Esophagus muscularis mucosa (tissue), 4 donors: ENCODE measurements around the gene STAMBP. TPM values are rescaled to one million over a fixed set of nuclear protein-coding genes. Genes with fewer than 3 reads are reported as not detected.

Experiments
- DNase-seq: peaks from one replicate; pipeline ENCODE4 v3.0.0-alpha.2; 2017; ENCODE audit errors: extremely low spot score
- H3K27ac ChIP-seq, 4 donors: fragments of 200-600 bp; sonication (generic); replicated peaks in 1 of 4; 1 replicate in 3 of 4; 2 replicates in 1 of 4; pipeline ENCODE4 v1.5.1; 2016 to 2019; ENCODE audit warnings: mild to moderate bottlenecking in 1 of 4
- H3K27me3 ChIP-seq, 4 donors: fragments of 200-600 bp; sonication (generic); one replicate each; pipeline versions ENCODE4 v1.5.1 to v1.6.0; 2016 to 2019
- H3K36me3 ChIP-seq, 4 donors: fragments of 200-600 bp; sonication (generic); one replicate each; pipeline ENCODE4 v1.5.1; 2016 to 2019
- H3K4me1 ChIP-seq, 4 donors: fragments of 200-600 bp; sonication (generic); one replicate each; pipeline ENCODE4 v1.5.1; 2016 to 2019
- H3K4me3 ChIP-seq, 4 donors: fragments of 200-600 bp; sonication (generic); 1 replicate in 2 of 4; 2 replicates in 2 of 4; pipeline ENCODE4 v1.5.1; 2016 to 2019; ENCODE audit warnings: mild to moderate bottlenecking in 4 of 4, moderate library complexity in 1 of 4
- H3K9me3 ChIP-seq, 4 donors: fragments of 200-600 bp; sonication (generic); 1 replicate in 3 of 4; 2 replicates in 1 of 4; pipeline ENCODE4 v1.5.1; 2016 to 2019
- CTCF ChIP-seq, 3 experiments: fragments of 200-600 bp in 2 of 3; fragments of 450-650 bp in 1 of 3; sonication (generic) in 2 of 3; IDR thresholded peaks; one replicate each; pipeline ENCODE4 v1.5.1; 2017 to 2019; ENCODE audit warnings: antibody characterized with exemption in 3 of 3, mild to moderate bottlenecking in 2 of 3, moderate library complexity in 1 of 3
- EP300 ChIP-seq: sonication (generic); formaldehyde crosslinking; IDR thresholded peaks from one replicate; pipeline ENCODE4 v1.6.1; 2017; ENCODE audit warnings: antibody characterized with exemption
- POLR2A ChIP-seq: fragments of 450-650 bp; IDR thresholded peaks from one replicate; pipeline ENCODE4 v1.6.1; 2017; ENCODE audit warnings: antibody characterized with exemption, moderate library complexity, mild to moderate bottlenecking, low read depth
- POLR2AphosphoS5 ChIP-seq, 2 donors: sonication (generic); formaldehyde crosslinking; IDR thresholded peaks; one replicate each; pipeline ENCODE4 v1.6.1; 2017; ENCODE audit warnings: antibody characterized with exemption in 2 of 2
- WGBS: methylation state at CpG from one replicate; pipeline ENCODE4 v1.1.5; 2018; 5-methylcytosine and 5-hydroxymethylcytosine counted together
- intact Hi-C: fragments of 100-400 bp; cut with DNase I; formaldehyde crosslinking; loops from one replicate; pipeline ENCODE4 v1.15.1; 2023
- total RNA-seq, 4 donors: library from RNA; depleted of rRNA; stranded (reverse); fragments of >200 nt; gene quantifications; one replicate each; pipeline versions ENCODE4 v1.1.0 to v1.2.1, GENCODE V29; 2016

STAMBP gene
- total RNA-seq, 4 donors from 2014 or later = 32.3 to 73.8 (median 34.1) TPM

- peak overlapping the region; percentile 59 to 76 (median 63) for H3K4me3 ChIP-seq
- DNase-seq = no peak
Measured at GRCh38 chr2:73896362-73897239, 67.8 kb downstream of the STAMBP start.

GRCh38 chr2:73897240-73897583 is 68.5 kb downstream of the STAMBP start:
- Histone ChIP-seq H3K27me3 (no peaks in the 10 kb centered on the region), H3K27ac (peak overlapping the region; percentile 93 to 94 (median 94)), H3K4me3 (peak overlapping the region; percentile 59 to 76 (median 63)), H3K9me3 (no peaks in the 10 kb centered on the region), H3K4me1 (peaks cover 0 to 38% (median 24%) of the 10 kb centered on the region in 4 donors), H3K36me3 (peaks cover 0 to 58% (median 14%) of the 10 kb centered on the region in 4 donors)
- TF ChIP-seq EP300 (no peak), CTCF (IDR thresholded peaks at IDR 0.05) (no peak), POLR2A (no peak), POLR2AphosphoS5 (IDR thresholded peaks at IDR 0.05) (peak; percentile 46 to 66)
- DNase-seq = no peak
- 50% methylated on average over 4 of the region's 4 CpGs for WGBS
- intact Hi-C loops = no loop called here

More at GRCh38 chr2:73896362-73897239, 67.8 kb downstream of the STAMBP start:
- Histone ChIP-seq H3K36me3 (peaks cover 0 to 53% (median 10%) of the 10 kb centered on the region in 4 donors), H3K27me3 (no peaks in the 10 kb centered on the region), H3K27ac (peak overlapping the region; percentile 93 to 94 (median 94)), H3K4me1 (peaks cover 0 to 38% (median 24%) of the 10 kb centered on the region in 4 donors), H3K9me3 (no peaks in the 10 kb centered on the region)
- TF ChIP-seq POLR2A (no peak), POLR2AphosphoS5 (IDR thresholded peaks at IDR 0.05) (peak; percentile 2 to 69), CTCF (IDR thresholded peaks at IDR 0.05) (no peak)
- WGBS = 26% methylated on average over 13 of the region's 15 CpGs
- intact Hi-C loops = no loop called here

GRCh38 chr2:73897934-73898333 is 69.2 kb downstream of the STAMBP start:
- Histone ChIP-seq H3K36me3 (peaks cover 0 to 65% (median 21%) of the 10 kb centered on the region in 4 donors), H3K27ac (peak overlapping the region; percentile 93 to 94 (median 94)), H3K9me3 (no peaks in the 10 kb centered on the region), H3K4me3 (peak overlapping the region; percentile 59 to 76 (median 63)), H3K27me3 (no peaks in the 10 kb centered on the region), H3K4me1 (peaks cover 0 to 42% (median 29%) of the 10 kb centered on the region in 4 donors)
- intact Hi-C loops = no loop called here
- TF ChIP-seq EP300 (no peak), POLR2AphosphoS5 (IDR thresholded peaks at IDR 0.05) (peak; percentile 66 to 77)
- DNase-seq = no peak
- WGBS = 40% methylated on average over 6 of the region's 6 CpGs

- peaks cover 0 to 50% (median 33%) of the 10 kb centered on the region in 4 donors for H3K4me1 ChIP-seq
Measured at GRCh38 chr2:73899801-73900336, 71.1 kb downstream of the STAMBP start.

More at GRCh38 chr2:73899801-73900336, 71.1 kb downstream of the STAMBP start:
- Histone ChIP-seq H3K9me3 (no peaks in the 10 kb centered on the region), H3K36me3 (peaks cover 0 to 61% (median 28%) of the 10 kb centered on the region in 4 donors), H3K27ac (peak overlapping the region; percentile 93 to 94 (median 94)), H3K27me3 (no peaks in the 10 kb centered on the region), H3K4me3 (peak overlapping the region; percentile 59 to 76 (median 63))
- intact Hi-C loops = no loop called here
- 50% methylated on average over 8 of the region's 8 CpGs for WGBS
- DNase-seq = peak; percentile 72
- TF ChIP-seq POLR2AphosphoS5 (IDR thresholded peaks at IDR 0.05) (peak in 1 of 2 donors; percentile 72), CTCF (IDR thresholded peaks at IDR 0.05) (no peak), EP300 (no peak), POLR2A (no peak)
